ENCODE data around the gene HAGH.

Gene HAGH

GRCh38 chr16:1807626-1808025 is 19.0 kb downstream of the HAGH start:
- Histone ChIP-seq H3K4me3 (ENCODE audit: low read depth, low read length) (no peak overlapping the region), H3K27ac (ENCODE audit: extremely low read depth, low read depth, low read length) (no peak overlapping the region), H3K4me1 (ENCODE audit: control insufficient read depth, insufficient read depth, low read length) (no peaks in the 10 kb centered on the region), H3K36me3 (ENCODE audit: control insufficient read depth in 2 of 2, insufficient read depth in 1 of 2, low read length in 2 of 2) (peaks cover 21 to 50% of the 10 kb centered on the region in 2 experiments; a peak in 2 of 3 replicates), H3K9me3 (ENCODE audit: control insufficient read depth, insufficient read depth, low read depth, low read length) (no peaks in the 10 kb centered on the region)
- ChIA-PET CTCF (no interaction called here), POLR2A (no interaction called here)
- TF ChIP-seq ZNF211 (tag by site-specific recombination; IDR thresholded peaks at IDR 0.05; ENCODE audit: low read depth) (no peak), KLF1 (tag by site-specific recombination; IDR thresholded peaks at IDR 0.05) (no peak), ZNF626 (tag by site-specific recombination; IDR thresholded peaks at IDR 0.05) (no peak), SALL2 (tag by site-specific recombination; IDR thresholded peaks at IDR 0.05; ENCODE audit: borderline replicate concordance) (no peak), ZNF677 (tag by site-specific recombination; IDR thresholded peaks at IDR 0.05) (no peak), IKZF3 (tag by site-specific recombination; IDR thresholded peaks at IDR 0.05) (no peak), ZNF148 (tag by site-specific recombination; IDR thresholded peaks at IDR 0.05; ENCODE audit: borderline replicate concordance) (no peak), ZNF404 (tag by site-specific recombination; IDR thresholded peaks at IDR 0.05) (no peak), KLF10 (tag by site-specific recombination; IDR thresholded peaks at IDR 0.05) (no peak), REST (tag by site-specific recombination; IDR thresholded peaks at IDR 0.05) (no peak), ZNF514 (tag by site-specific recombination; IDR thresholded peaks at IDR 0.05) (no peak)

- ChIA-PET POLR2A (interaction anchor here (1.7 kb wide), 1 partner anchor 18 kb away, joined by 10 read pairs; the partner anchor contains the start of genes NUBP2 and SPSB3), CTCF (no interaction called here)
- H3K9me3 ChIP-seq (ENCODE audit: control insufficient read depth, insufficient read depth, low read depth, low read length), result no peaks in the 10 kb centered on the region
- no peak overlapping the region for H3K4me3 ChIP-seq (ENCODE audit: low read depth, low read length)
- H3K27ac ChIP-seq (ENCODE audit: extremely low read depth, low read depth, low read length), result no peak overlapping the region
- TF ChIP-seq ZNF112 (tag by site-specific recombination; IDR thresholded peaks at IDR 0.05) (no peak), CTCF (tag by site-specific recombination; IDR thresholded peaks at IDR 0.05) (no peak), ZNF175 (tag by site-specific recombination; IDR thresholded peaks at IDR 0.05) (no peak), ZBTB20 (tag by site-specific recombination; IDR thresholded peaks at IDR 0.05) (no peak), ZNF280C (tag by site-specific recombination; IDR thresholded peaks at IDR 0.05) (no peak), ZNF677 (tag by site-specific recombination; IDR thresholded peaks at IDR 0.05) (no peak), ZNF133 (tag by site-specific recombination; IDR thresholded peaks at IDR 0.05) (no peak), ZNF473 (tag by site-specific recombination; IDR thresholded peaks at IDR 0.05) (no peak), SCRT1 (tag by site-specific recombination; IDR thresholded peaks at IDR 0.05; ENCODE audit: borderline replicate concordance) (no peak), ZNF146 (tag by site-specific recombination; IDR thresholded peaks at IDR 0.05) (no peak), ZNF223 (tag by site-specific recombination; IDR thresholded peaks at IDR 0.05) (no peak), ZXDB (tag by site-specific recombination; IDR thresholded peaks at IDR 0.05) (no peak), ZBTB7A (tag by site-specific recombination; IDR thresholded peaks at IDR 0.05; ENCODE audit: low read depth) (no peak), SETDB1 (IDR thresholded peaks at IDR 0.05; ENCODE audit: insufficient read length, low read length) (no peak), MEIS1 (CRISPR knock-in tag; IDR thresholded peaks at IDR 0.05; ENCODE audit: borderline replicate concordance) (no peak), ZNF791 (tag by site-specific recombination; IDR thresholded peaks at IDR 0.05) (no peak), ZNF514 (tag by site-specific recombination; IDR thresholded peaks at IDR 0.05) (no peak), ZFP37 (tag by site-specific recombination; IDR thresholded peaks at IDR 0.05) (no peak)
- no peaks in the 10 kb centered on the region for H3K4me1 ChIP-seq (ENCODE audit: control insufficient read depth, insufficient read depth, low read length)
- peaks cover 0 to 5% of the 10 kb centered on the region in 2 experiments; a peak in 2 of 3 replicates for H3K36me3 ChIP-seq (ENCODE audit: control insufficient read depth in 2 of 2, insufficient read depth in 1 of 2, low read length in 2 of 2)
Observed at GRCh38 chr16:1800701-1801100, 25.9 kb downstream of the HAGH start.

Data from HEK293 (cell line).